Ishikawa (cell line): ENCODE measurements around the gene GLI3.

Source experiments
- CREB1 ChIP-seq: IDR thresholded peaks from 2 replicates; pipeline ENCODE4 v1.6.1; 2012; ENCODE audit warnings: low read depth
- EP300 ChIP-seq: IDR thresholded peaks from 2 replicates; pipeline ENCODE4 v1.6.1; 2012; ENCODE audit warnings: borderline replicate concordance

- TF ChIP-seq EP300 = no peak
- TF ChIP-seq CREB1 = no peak
Observed at GRCh38 chr7:42180806-42181205, 56.2 kb downstream of the GLI3 start.
